ENCODE results near the gene GRK7. TPM values are rescaled to one million over a fixed set of nuclear protein-coding genes. Genes with fewer than 3 reads are reported as not detected.

Gene GRK7
- total and polyA plus RNA-seq, 2 of the 13 experiments (the other 11 are each of a cell fraction or from before 2014, with no cell fraction given), result not detected

DNA sequence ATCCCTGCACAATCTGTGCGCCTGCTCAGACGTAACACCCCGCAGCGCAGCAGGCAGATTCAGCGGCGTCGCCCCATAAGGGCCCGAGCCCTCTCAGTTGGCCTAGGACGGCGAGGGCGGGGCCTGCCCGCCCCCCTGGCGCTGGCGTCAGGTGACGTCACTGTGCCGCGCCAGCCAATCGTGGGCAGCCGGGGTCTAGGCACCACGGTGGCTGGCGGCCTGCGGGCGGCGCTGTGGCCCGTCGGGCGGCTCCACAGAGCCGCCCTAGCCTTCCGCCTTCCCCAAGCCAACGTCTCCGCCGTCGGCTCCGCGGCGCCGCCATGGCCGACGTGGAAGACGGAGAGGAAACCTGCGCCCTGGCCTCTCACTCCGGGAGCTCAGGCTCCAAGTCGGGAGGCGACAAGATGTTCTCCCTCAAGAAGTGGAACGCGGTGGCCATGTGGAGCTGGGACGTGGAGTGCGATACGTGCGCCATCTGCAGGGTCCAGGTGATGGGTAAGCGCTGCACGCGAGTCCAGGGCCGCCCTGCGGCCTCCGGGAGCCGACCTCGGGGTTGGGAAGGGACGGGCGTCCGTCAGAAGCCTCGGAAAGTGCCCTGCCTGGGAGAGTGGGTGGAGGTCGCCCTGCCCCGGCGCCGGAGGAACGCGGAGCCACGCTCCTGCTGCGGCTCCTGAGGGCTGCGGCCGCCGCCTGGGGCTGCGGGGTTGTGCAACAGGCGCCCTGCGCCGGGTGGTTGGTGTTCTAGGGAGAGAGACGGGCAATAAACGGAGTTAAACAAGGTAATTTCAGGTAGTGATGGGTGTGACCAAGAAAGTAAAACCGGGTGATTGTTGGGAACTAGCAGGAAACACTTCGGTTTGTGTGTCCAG is 25.0 kb upstream of the GRK7 start, which contains the start of gene RNF7 (continued):
- TF ChIP-seq ZNF546 (CRISPR knock-in tag; conservative IDR thresholded peaks at IDR 0.05), result no peak
- peak; percentile 98 for TF ChIP-seq RAD21 (CRISPR knock-in tag; IDR thresholded peaks at IDR 0.05)
- TF ChIP-seq, protein P1, sequence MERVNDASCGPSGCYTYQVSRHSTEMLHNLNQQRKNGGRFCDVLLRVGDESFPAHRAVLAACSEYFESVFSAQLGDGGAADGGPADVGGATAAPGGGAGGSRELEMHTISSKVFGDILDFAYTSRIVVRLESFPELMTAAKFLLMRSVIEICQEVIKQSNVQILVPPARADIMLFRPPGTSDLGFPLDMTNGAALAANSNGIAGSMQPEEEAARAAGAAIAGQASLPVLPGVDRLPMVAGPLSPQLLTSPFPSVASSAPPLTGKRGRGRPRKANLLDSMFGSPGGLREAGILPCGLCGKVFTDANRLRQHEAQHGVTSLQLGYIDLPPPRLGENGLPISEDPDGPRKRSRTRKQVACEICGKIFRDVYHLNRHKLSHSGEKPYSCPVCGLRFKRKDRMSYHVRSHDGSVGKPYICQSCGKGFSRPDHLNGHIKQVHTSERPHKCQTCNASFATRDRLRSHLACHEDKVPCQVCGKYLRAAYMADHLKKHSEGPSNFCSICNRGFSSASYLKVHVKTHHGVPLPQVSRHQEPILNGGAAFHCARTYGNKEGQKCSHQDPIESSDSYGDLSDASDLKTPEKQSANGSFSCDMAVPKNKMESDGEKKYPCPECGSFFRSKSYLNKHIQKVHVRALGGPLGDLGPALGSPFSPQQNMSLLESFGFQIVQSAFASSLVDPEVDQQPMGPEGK (CRISPR knock-in tag; IDR thresholded peaks at IDR 0.05), result peak; percentile 89
- TF ChIP-seq ZNF263 (CRISPR knock-in tag; IDR thresholded peaks at IDR 0.05), result no peak; the same call in 1 of the 2 replicates
- TF ChIP-seq DZIP1 (CRISPR knock-in tag; IDR thresholded peaks at IDR 0.05), result no peak
- TF ChIP-seq MED8 (CRISPR knock-in tag; IDR thresholded peaks at IDR 0.05; ENCODE audit: insufficient replicate concordance), result no peak
- TF ChIP-seq FOXO1 (CRISPR knock-in tag; IDR thresholded peaks at IDR 0.05), result no peak; the same call in 1 of the 2 replicates
- TF ChIP-seq NCOA2 (CRISPR knock-in tag; IDR thresholded peaks at IDR 0.05), result peak; percentile 10; the same call in 1 of the 2 replicates
- no peak; the same call in 1 of the 2 replicates for TF ChIP-seq ZNF230 (CRISPR knock-in tag; IDR thresholded peaks at IDR 0.05)
- TF ChIP-seq FOXA1 (IDR thresholded peaks at IDR 0.05), result no peak
- peak; percentile 25; the same call in 1 of the 2 replicates for TF ChIP-seq FOXA1 (CRISPR knock-in tag; IDR thresholded peaks at IDR 0.05)
- no peak for TF ChIP-seq MTF1 (CRISPR knock-in tag; IDR thresholded peaks at IDR 0.05)
- peak; percentile 88 for TF ChIP-seq GATAD1 (CRISPR knock-in tag; IDR thresholded peaks at IDR 0.05)
- TF ChIP-seq PRPF4 (IDR thresholded peaks at IDR 0.05; ENCODE audit: low read depth, low read length, poor library complexity, severe bottlenecking), result no peak
- no peak for TF ChIP-seq ZFAT (CRISPR knock-in tag; conservative IDR thresholded peaks at IDR 0.05)
- 0 out of 2 replicates have a peak, but pooled peaks have one; percentile 39 for TF ChIP-seq ZNF775 (CRISPR knock-in tag; IDR thresholded peaks at IDR 0.05; ENCODE audit: borderline replicate concordance)
- peak; percentile 40; the same call in 1 of the 2 replicates for TF ChIP-seq GATAD2A (CRISPR knock-in tag; IDR thresholded peaks at IDR 0.05)
- no peak for TF ChIP-seq KAT2B (IDR thresholded peaks at IDR 0.05; ENCODE audit: borderline replicate concordance, low read depth, low read length)
- TF ChIP-seq, protein P2, sequence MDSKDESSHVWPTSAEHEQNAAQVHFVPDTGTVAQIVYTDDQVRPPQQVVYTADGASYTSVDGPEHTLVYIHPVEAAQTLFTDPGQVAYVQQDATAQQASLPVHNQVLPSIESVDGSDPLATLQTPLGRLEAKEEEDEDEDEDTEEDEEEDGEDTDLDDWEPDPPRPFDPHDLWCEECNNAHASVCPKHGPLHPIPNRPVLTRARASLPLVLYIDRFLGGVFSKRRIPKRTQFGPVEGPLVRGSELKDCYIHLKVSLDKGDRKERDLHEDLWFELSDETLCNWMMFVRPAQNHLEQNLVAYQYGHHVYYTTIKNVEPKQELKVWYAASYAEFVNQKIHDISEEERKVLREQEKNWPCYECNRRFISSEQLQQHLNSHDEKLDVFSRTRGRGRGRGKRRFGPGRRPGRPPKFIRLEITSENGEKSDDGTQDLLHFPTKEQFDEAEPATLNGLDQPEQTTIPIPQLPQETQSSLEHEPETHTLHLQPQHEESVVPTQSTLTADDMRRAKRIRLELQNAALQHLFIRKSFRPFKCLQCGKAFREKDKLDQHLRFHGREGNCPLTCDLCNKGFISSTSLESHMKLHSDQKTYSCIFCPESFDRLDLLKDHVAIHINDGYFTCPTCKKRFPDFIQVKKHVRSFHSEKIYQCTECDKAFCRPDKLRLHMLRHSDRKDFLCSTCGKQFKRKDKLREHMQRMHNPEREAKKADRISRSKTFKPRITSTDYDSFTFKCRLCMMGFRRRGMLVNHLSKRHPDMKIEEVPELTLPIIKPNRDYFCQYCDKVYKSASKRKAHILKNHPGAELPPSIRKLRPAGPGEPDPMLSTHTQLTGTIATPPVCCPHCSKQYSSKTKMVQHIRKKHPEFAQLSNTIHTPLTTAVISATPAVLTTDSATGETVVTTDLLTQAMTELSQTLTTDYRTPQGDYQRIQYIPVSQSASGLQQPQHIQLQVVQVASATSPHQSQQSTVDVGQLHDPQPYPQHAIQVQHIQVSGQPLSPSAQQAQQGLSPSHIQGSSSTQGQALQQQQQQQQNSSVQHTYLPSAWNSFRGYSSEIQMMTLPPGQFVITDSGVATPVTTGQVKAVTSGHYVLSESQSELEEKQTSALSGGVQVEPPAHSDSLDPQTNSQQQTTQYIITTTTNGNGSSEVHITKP (CRISPR knock-in tag; IDR thresholded peaks at IDR 0.05; ENCODE audit: low read depth), result no peak; the same call in 1 of the 2 replicates
- 0 out of 2 replicates have a peak, but pooled peaks have one; percentile 62 for TF ChIP-seq MTF2 (CRISPR knock-in tag; IDR thresholded peaks at IDR 0.05; ENCODE audit: borderline replicate concordance)
- no peak for TF ChIP-seq WIZ (CRISPR knock-in tag; IDR thresholded peaks at IDR 0.05)
- no peak for TF ChIP-seq NFIB (CRISPR knock-in tag; IDR thresholded peaks at IDR 0.05; ENCODE audit: borderline replicate concordance)
- no peak for TF ChIP-seq ZNF12 (CRISPR knock-in tag; IDR thresholded peaks at IDR 0.05)
